HG02642 (cell line): Measurements from ENCODE around the gene TLE1.
"Not testable (repeated sequence)": the region's sequence is repeated elsewhere in the genome, so short reads cannot be mapped to it uniquely, and the experiment has no call there.

Source experiments
- ATAC-seq: cut with Tn5 transposase; IDR thresholded peaks from one replicate; pipeline ENCODE4 v1.9.1; 2021; ENCODE audit warnings: mild to moderate bottlenecking; ENCODE audit not compliant: unreplicated experiment, poor library complexity

TLE1 gene

GRCh38 chr9:81656871-81657337 is 32.4 kb downstream of the TLE1 start:
- ATAC-seq, result no peak

- ATAC-seq, result peak; percentile 93
Measured at GRCh38 chr9:81656004-81656403, 33.3 kb downstream of the TLE1 start.

GRCh38 chr9:81653240-81653639 is 36.1 kb downstream of the TLE1 start:
- ATAC-seq, result no peak

GRCh38 chr9:81652058-81652687 is 37.2 kb downstream of the TLE1 start:
- no peak for ATAC-seq

GRCh38 chr9:81650586-81651515 is 38.5 kb downstream of the TLE1 start:
- ATAC-seq, result no peak

- ATAC-seq, result no peak
Measured at GRCh38 chr9:81649475-81650240, 39.7 kb downstream of the TLE1 start.

- ATAC-seq, result no peak
Measured at GRCh38 chr9:81648891-81649290, 40.5 kb downstream of the TLE1 start.

GRCh38 chr9:81646337-81646736 is 43.0 kb downstream of the TLE1 start:
- no peak for ATAC-seq

GRCh38 chr9:81644513-81644912 is 44.8 kb downstream of the TLE1 start:
- not testable (repeated sequence) for ATAC-seq

GRCh38 chr9:81637276-81637675 is 52.1 kb downstream of the TLE1 start:
- no peak for ATAC-seq

- ATAC-seq, result no peak
Measured at GRCh38 chr9:81636255-81636599, 53.1 kb downstream of the TLE1 start.

GRCh38 chr9:81635521-81636254 is 53.7 kb downstream of the TLE1 start:
- no peak for ATAC-seq

- no peak for ATAC-seq
Measured at GRCh38 chr9:81634915-81635516, 54.3 kb downstream of the TLE1 start.

GRCh38 chr9:81633952-81634854 is 55.1 kb downstream of the TLE1 start:
- ATAC-seq, result no peak

- ATAC-seq, result no peak
Measured at GRCh38 chr9:81632599-81632998, 56.7 kb downstream of the TLE1 start.

- ATAC-seq, result no peak
Measured at GRCh38 chr9:81631218-81631745, 58.1 kb downstream of the TLE1 start.

- ATAC-seq, result no peak
Measured at GRCh38 chr9:81629440-81629839, 59.9 kb downstream of the TLE1 start.

GRCh38 chr9:81628897-81629296 is 60.5 kb downstream of the TLE1 start:
- no peak for ATAC-seq

- ATAC-seq, result no peak
Measured at GRCh38 chr9:81627481-81627880, 61.9 kb downstream of the TLE1 start.
